Epithelial cell of proximal tubule (primary cell): Measurements from ENCODE around the gene SFTA2. TPM values are rescaled to one million over a fixed set of nuclear protein-coding genes. Genes with fewer than 3 reads are reported as not detected.
"Not testable (repeated sequence)": the region's sequence is repeated elsewhere in the genome, so short reads cannot be mapped to it uniquely, and the experiment has no call there.

Source experiments
- DNase-seq: peaks from one replicate; pipeline ENCODE4 v3.0.0-alpha.2; 2011; ENCODE audit warnings: low read depth
- H3K4me3 ChIP-seq: 2 replicates; pipeline ENCODE4 v1.5.1; 2011; ENCODE audit warnings: low read depth, mild to moderate bottlenecking, low read length
- total RNA-seq: library from RNA; depleted of rRNA; stranded (reverse); fragments of >200 nt; gene quantifications from 2 replicates; pipeline ENCODE4 v1.2.3, GENCODE V29; 2015
- TF ChIP-seq, protein P1 (sequence below): conservative IDR thresholded peaks from 2 replicates; pipeline ENCODE4 v1.5.1; 2012; ENCODE audit warnings: low read depth, mild to moderate bottlenecking, low read length

SFTA2 gene
- total RNA-seq, 1 donor from 2014 or later, result 8.7 TPM

DNA sequence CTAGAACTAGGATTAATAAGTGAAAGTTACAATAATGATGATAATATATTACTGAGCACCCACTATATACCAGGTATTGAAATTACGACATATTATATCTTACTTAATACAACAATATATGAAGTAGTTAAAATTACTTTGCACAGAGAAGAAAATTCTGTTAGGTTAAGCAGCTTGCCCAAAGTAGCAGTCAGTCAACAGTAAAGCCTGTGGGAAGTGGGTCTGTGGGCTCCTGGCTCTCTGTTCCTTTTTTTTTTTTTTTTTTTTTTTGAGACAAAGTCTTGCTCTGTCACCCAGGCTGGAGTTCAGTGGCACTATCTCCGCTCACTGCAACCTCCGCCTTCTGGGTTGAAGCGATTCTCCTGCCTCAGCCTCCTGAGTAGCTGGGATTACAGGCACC, 28.7 kb downstream of the SFTA2 start:
- no peak for DNase-seq
- TF ChIP-seq, protein P1, sequence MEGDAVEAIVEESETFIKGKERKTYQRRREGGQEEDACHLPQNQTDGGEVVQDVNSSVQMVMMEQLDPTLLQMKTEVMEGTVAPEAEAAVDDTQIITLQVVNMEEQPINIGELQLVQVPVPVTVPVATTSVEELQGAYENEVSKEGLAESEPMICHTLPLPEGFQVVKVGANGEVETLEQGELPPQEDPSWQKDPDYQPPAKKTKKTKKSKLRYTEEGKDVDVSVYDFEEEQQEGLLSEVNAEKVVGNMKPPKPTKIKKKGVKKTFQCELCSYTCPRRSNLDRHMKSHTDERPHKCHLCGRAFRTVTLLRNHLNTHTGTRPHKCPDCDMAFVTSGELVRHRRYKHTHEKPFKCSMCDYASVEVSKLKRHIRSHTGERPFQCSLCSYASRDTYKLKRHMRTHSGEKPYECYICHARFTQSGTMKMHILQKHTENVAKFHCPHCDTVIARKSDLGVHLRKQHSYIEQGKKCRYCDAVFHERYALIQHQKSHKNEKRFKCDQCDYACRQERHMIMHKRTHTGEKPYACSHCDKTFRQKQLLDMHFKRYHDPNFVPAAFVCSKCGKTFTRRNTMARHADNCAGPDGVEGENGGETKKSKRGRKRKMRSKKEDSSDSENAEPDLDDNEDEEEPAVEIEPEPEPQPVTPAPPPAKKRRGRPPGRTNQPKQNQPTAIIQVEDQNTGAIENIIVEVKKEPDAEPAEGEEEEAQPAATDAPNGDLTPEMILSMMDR, result no peak
- H3K4me3 ChIP-seq, result no peak overlapping the region

DNA sequence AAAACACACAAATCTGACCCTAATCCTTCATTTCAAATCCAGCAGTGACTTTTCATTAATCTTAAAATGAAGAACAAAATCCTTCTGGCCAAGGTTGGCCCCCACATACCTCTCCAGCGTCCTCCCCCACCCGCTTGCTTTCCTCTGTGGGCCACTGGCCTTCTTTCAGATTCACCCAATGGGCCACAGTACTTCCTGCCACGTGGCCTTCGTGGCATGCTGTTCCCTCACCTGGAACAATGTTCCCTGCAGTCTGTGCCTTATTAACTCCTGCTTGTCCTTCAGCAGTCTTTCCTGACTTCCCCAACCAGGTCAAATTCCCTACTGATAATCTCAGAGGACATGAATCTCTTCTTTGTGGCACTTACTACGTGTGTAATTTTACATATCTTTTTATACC, 29.3 kb downstream of the SFTA2 start:
- DNase-seq, result no peak
- H3K4me3 ChIP-seq, result no peak overlapping the region
- TF ChIP-seq, protein P1, result no peak

DNA sequence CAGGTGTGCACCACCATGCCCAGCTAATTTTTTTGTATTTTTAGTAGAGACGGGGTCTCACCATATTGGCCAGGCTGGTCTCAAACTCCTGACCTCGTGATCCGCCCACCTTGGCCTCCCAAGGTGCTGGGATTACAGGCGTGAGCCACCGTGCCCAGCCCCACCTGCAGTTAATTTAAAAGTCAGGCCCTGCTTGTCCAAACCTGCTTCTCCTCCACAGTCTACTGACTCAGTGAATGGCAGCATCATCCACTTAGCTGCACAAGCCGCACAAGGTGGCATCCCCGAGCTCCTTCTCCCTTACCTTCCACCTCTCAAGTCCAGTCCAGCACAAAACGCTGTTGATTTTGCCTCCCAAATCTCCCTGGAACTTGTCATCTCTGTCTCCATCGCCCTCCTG, 29.8 kb downstream of the SFTA2 start:
- DNase-seq, result not testable (repeated sequence)

DNA sequence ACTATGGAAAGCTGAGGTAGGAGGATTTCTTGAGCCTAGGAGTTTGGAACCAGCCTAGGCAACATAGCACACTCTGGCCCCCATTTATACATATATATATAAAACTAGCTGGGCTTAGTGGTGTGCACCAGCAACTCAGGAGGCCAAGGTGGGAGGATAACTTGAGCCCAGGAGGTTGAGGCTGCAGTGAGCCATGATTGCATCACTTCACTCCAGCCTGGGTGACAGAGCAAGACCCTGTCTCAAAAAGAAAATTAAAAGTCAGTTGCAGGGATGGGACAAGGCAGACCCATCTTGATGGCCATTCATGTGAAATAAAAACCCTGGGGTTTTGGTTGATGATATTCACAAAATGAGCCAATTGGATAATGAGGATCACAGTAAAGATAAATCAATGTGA, 30.5 kb downstream of the SFTA2 start:
- no peak overlapping the region for H3K4me3 ChIP-seq
- DNase-seq, result no peak
- TF ChIP-seq, protein P1, result no peak

More for the DNA sequence above, 29.8 kb downstream of the SFTA2 start:
- H3K4me3 ChIP-seq, result not testable (repeated sequence)

DNA sequence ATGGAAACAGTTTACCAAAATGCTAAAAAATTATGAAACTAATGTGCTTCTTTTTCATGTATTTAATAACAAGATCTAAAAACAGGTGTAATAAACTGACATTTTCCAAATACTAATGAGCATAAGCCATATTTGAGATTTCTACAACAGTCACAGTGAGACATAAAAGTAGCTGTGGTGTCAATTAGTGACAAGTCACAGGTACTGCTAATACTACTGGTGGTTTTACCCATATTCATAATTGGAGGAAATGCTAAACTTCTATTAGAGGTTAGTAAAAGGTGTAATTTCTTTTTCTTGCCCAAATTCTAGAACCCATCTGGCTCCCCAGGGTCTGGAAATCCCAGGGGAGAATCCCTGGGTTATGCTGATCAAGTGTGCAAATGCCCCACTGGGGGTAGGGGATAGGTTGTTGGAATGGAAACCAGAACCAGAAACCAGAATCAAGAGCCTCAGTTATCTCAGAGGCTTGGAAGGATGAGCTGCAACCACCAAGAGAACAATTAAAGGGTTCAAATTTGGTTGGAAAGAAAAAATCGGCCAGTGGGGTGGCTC, 31.0 kb downstream of the SFTA2 start:
- TF ChIP-seq, protein P1, result no peak
- no peak overlapping the region for H3K4me3 ChIP-seq
- no peak for DNase-seq

DNA sequence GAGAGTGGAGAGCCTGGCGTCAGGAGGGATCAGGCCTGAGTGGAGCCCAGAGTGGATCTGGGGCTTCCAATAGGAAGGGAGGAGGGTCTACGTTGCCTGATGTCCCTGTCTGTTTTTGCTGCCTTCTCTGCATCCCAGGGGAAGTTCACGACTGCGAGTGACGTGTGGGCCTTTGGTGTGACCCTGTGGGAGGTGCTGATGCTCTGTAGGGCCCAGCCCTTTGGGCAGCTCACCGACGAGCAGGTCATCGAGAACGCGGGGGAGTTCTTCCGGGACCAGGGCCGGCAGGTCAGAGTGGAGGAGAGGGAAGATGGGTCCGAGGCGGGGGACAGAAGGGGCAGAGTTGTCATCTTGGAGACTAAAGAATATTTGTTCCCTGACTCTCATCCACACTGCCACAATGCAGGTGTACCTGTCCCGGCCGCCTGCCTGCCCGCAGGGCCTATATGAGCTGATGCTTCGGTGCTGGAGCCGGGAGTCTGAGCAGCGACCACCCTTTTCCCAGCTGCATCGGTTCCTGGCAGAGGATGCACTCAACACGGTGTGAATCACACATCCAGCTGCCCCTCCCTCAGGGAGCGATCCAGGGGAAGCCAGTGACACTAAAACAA, 33.1 kb downstream of the SFTA2 start:
- DNase-seq, result no peak
- TF ChIP-seq, protein P1, result no peak
- H3K4me3 ChIP-seq, result no peak overlapping the region

DNA sequence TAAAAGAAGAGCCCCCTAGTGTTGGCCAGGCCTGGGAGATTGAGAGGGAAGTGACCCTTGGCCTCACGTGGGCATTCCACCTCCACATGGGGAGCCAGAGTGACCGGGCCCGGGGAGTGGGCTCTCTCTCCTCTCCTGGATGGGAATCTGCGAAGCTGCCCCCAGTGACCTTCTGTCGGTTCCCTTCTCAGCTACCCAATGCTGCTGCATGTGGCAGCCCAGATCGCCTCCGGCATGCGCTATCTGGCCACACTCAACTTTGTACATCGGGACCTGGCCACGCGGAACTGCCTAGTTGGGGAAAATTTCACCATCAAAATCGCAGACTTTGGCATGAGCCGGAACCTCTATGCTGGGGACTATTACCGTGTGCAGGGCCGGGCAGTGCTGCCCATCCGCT, 34.1 kb downstream of the SFTA2 start:
- TF ChIP-seq, protein P1, result no peak
- H3K4me3 ChIP-seq, result no peak overlapping the region
- no peak for DNase-seq
